ENCODE measurements around the gene KCNIP4.

DNA sequence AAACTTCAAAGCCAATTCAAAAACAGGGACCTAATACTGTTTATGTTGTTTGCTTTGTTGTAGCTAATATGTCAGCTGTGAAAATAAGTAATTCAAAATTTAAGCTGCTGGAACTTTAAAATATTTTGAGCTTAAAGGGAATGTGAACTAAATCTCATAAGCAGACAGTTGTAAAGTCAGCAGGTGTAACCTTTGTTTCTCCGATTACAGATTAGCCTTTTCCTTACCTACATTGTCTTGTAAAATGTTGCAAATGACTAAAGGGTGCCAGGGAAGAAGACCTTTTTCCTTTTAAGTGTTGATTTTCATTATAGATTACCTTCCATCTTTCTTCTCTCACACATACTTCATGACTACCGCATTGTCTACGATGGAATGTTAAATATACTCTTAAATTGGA is 405.1 kb downstream of the KCNIP4 start:
- TF ChIP-seq, protein P1, sequence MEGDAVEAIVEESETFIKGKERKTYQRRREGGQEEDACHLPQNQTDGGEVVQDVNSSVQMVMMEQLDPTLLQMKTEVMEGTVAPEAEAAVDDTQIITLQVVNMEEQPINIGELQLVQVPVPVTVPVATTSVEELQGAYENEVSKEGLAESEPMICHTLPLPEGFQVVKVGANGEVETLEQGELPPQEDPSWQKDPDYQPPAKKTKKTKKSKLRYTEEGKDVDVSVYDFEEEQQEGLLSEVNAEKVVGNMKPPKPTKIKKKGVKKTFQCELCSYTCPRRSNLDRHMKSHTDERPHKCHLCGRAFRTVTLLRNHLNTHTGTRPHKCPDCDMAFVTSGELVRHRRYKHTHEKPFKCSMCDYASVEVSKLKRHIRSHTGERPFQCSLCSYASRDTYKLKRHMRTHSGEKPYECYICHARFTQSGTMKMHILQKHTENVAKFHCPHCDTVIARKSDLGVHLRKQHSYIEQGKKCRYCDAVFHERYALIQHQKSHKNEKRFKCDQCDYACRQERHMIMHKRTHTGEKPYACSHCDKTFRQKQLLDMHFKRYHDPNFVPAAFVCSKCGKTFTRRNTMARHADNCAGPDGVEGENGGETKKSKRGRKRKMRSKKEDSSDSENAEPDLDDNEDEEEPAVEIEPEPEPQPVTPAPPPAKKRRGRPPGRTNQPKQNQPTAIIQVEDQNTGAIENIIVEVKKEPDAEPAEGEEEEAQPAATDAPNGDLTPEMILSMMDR (IDR thresholded peaks at IDR 0.05; ENCODE audit: insufficient read depth, low read depth, low read length) = no peak
- no peak for TF ChIP-seq EZH2 (IDR thresholded peaks at IDR 0.05; ENCODE audit: insufficient read depth, low read length)
